Measurements from ENCODE around the gene DCAF8L1.

DNA sequence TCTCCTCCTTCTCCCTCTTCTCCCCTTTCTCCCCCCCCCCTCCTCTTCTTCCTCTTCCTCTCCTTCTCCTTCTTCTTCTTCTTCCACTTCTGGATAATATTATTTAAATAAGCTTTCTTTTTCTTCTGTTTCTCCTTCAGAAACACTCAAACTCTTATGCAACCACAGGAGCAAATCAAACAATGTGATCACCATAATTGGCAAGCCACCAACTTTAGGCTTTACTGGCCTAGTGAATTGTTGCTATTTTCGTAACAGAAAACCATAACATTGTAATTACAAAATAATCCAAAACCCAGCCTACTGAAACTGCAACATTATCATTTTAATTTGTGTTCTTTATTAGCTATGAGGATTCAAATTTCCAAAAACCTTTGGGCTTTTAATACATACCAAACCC lies 14.3 kb downstream of the DCAF8L1 start:
- no peak for TF ChIP-seq POLR2A (IDR thresholded peaks at IDR 0.05)
- TF ChIP-seq, protein P1, sequence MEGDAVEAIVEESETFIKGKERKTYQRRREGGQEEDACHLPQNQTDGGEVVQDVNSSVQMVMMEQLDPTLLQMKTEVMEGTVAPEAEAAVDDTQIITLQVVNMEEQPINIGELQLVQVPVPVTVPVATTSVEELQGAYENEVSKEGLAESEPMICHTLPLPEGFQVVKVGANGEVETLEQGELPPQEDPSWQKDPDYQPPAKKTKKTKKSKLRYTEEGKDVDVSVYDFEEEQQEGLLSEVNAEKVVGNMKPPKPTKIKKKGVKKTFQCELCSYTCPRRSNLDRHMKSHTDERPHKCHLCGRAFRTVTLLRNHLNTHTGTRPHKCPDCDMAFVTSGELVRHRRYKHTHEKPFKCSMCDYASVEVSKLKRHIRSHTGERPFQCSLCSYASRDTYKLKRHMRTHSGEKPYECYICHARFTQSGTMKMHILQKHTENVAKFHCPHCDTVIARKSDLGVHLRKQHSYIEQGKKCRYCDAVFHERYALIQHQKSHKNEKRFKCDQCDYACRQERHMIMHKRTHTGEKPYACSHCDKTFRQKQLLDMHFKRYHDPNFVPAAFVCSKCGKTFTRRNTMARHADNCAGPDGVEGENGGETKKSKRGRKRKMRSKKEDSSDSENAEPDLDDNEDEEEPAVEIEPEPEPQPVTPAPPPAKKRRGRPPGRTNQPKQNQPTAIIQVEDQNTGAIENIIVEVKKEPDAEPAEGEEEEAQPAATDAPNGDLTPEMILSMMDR (IDR thresholded peaks at IDR 0.05) = no peak

All from Peyer's patch (tissue), 4 donors.